Measurements from ENCODE around the gene PCYT2.
"Not testable (repeated sequence)": the region's sequence is repeated elsewhere in the genome, so short reads cannot be mapped to it uniquely, and the experiment has no call there.

The PCYT2 gene

DNA sequence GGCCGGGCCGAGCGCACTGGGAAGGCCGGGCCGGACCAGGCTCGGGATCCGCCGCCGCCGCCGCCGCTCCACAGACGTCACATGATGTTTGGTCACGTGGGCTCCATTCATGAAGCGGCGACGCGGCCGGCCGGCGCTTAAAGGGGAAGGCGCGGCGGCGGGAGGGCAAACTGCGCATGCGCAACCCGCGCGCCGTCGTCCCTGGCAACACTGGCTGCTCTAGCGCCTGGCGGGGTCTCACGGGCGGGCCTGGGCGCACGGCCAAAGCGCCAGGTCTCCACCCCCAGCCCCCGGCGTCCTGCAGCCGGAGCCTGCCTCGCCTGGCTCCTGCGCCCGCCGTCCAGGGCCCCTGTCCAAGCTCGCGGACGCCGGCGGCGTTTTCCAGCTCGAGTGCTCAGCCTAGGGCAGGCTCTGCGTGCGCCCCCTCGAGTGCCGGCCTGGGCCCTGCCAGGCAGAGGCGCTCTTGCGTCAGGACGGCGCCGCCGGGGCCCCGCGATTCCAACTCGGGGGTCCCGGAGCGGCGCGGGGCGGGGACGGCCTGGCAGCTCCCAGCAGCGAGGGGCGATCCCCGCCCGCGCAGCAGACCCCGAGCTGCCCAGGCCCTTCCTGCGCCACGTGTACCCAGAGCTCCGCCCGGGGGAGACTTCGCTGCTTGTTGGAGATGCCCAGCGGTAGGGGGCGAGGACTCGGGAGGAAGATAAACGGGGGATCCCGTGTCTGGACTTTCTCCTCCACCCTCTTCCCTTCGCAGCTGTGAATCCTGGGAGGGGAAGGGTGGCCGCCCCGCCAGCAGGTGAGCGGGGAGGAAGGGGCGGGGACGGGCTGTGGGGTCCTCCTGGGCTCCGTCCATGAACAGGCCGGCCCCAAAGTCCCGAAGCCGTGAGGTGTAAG, 16.7 kb upstream of the PCYT2 start, which contains the start of gene MAFG:
TSS of gene MAFG (minus strand) at position 83 of the 891 bp plus-strand sequence. CDS start 4,550 bp downstream, outside the sequence.
- in situ Hi-C loops (cut with MboI; ENCODE audit: low sequenced_read_pairs): no loop called here

DNA sequence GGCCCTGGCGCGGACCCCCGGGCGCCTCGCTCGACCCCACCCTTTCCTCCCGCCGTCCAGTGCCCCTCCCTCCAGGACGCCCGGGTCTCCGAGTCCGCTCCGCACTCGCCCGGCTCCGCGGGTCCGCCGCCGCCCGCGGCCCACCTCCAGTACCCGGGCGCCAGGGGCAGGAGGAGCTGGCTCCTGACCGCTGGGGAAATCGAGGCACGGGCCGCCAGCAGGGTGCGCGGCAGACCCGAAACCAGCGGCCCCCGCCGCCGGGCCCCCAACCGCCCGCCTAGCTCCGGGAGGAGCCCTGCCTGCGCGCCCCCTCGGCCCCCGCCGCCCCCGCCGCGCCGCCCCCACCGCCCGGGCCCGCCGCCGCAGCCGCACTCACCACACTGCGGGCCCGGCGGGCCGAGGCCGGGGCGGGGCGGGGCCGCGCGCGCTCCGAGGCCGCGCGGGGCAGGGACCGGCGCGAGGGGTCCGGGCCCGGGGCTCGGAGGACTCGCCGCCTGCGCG, 16.0 kb upstream of the PCYT2 start:
- in situ Hi-C loops (cut with MboI; ENCODE audit: low sequenced_read_pairs): no loop called here

DNA sequence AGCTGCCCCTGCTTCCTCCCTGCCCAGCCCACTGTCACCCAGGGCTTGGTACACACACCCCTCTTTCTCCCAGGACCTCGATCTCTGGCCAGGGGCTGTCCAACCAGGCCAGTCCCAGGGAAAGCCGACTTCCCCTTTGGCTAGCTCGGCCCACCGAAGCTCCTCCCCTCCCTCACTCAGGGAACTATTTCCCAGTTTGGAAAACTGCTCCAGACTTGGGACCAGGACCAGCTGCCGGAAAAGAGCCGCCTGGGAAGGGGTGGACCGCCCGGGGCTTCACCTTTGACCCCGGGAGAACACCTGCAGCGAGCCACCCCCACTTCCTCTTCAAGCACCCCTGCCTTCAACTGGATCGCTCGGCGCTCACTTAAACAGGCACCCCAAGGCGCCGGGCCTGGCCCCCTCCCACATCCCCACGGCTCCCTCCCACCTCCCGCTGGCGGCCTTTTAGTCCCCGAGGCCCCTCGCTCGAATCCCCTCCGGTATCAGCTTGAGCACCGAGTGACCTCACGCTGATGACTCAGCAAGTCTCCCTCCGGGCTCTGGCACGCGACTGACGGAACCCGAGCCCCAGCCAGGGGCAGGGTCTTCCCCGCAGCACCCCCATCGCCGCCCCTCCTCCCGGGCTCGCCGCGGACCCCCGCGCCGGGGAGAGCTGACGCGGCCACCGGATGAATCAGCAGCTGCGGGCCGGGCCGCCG, 15.4 kb upstream of the PCYT2 start:
- in situ Hi-C loops (cut with MboI; ENCODE audit: low sequenced_read_pairs): no loop called here

DNA sequence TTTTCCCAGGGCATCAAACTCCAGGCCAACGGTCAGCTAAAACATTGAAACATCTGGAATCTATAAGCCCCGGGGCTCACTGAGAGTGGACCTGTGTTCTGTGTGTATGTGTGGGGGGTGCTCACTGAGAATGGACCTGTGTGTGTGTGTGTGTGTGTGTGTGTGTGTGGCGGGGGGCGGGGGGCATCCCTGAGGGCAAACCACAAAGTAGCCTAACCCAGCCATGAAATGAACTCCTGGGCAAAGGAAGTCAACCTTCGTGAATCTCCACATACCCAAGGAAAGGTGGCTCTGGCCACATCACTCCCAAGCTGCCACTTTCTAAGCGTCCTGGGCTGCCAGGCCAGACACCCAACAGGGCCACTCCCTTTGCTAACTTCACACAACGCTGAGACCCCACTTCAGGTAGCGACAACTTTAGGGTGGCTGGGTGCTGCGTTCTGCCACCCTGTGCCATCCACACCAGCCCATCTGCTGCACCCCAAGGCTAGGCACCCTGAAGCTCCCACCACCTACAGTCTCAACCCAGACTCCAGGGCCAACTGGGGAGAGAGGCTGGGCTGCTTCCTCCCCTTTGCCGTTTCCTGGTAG, 14.8 kb upstream of the PCYT2 start:
- in situ Hi-C loops (cut with MboI; ENCODE audit: low sequenced_read_pairs): no loop called here

DNA sequence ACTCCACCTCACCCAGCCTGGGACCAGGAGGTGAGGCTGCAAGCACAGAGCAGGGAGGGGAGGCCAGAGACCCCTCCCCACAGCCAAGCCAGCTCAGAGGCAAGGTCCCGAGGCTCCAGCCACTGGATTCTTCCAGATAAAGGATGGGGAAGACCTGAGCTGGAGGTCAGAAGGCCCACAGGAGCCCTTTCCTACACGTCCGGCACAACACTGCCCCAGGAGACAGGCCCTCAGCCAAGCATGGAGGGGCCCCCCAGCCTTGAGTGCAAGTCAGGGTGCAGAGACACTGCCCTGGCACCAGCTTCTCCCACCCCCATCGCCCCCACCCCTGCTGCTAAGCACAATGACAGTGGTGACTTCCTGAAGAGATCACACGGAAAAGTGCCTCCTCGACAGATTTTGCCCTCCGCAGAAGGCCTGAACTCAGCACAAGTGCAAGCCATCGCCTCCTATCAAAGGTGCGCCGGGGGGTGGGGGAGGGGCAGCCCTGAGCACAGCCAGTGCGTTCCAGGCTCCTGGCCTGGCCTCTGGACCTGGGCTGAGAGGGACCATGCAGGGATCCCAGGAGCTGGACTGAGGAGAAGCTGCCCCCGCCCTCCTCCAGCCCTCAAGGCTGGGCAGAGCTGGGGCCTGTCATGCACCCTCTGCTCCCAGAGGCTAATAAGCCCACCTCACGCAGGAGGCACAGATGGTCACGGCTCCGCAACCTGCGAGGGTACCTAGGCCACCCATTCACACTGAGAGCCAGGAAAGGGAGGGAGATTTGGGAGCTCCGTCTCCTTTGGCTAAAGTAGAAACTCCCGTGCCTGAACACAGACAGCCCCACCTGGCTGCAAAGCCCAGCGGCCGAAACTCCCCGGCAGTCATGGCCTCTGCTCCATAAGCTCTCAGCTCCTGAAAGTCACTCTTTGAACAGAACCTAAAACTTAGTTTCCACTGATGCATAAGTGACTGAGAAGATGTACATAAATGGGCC, 13.6 kb upstream of the PCYT2 start:
- in situ Hi-C loops (cut with MboI; ENCODE audit: low sequenced_read_pairs): no loop called here

DNA sequence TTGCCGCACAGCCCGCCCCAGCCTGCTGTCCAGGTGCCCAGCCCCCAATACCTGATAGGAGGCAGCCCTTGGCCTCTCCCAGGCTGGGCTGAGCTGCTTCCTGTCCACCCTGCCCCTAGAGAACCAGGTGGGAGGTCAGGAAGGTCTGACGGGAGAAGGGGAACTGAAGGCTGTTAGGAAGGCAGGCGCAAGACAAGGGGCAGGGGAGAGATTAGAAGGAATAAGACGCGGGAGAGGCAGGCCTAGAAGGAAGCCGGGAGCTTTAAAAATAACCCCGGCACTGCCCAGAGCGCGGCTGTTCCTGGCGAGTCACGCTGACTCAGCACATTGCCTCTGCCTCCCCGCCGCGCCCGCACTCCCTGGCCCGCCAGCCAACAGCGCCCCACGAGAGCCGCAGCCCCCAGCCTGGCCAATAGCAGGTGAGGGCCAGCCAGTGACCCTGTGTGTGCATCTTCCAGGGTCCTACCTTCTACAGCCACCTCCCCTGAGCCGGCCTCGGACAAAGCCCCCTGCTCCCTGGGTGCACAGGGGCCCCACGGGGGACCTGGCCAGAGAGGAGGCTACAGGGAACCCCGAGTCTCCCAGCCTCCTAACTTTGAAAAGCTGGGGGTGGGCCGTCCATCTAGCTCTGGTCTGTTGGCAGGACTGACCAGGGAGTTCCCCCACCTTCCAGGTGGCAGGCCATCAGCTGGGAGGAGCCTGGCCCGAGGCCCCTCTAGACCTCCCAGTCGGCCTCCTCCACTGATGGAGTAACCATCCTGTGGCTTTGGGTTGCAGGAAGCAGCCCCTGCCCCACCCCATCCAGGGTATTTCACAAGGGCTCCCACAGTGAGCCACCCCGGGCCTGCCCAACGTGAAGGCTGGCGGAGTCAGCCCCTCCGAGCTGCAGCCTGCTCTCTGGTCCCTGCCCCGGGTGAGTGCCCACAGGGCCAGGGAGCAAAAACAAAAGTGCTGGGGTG, 12.4 kb upstream of the PCYT2 start:
- in situ Hi-C loops (cut with MboI; ENCODE audit: low sequenced_read_pairs): no loop called here

DNA sequence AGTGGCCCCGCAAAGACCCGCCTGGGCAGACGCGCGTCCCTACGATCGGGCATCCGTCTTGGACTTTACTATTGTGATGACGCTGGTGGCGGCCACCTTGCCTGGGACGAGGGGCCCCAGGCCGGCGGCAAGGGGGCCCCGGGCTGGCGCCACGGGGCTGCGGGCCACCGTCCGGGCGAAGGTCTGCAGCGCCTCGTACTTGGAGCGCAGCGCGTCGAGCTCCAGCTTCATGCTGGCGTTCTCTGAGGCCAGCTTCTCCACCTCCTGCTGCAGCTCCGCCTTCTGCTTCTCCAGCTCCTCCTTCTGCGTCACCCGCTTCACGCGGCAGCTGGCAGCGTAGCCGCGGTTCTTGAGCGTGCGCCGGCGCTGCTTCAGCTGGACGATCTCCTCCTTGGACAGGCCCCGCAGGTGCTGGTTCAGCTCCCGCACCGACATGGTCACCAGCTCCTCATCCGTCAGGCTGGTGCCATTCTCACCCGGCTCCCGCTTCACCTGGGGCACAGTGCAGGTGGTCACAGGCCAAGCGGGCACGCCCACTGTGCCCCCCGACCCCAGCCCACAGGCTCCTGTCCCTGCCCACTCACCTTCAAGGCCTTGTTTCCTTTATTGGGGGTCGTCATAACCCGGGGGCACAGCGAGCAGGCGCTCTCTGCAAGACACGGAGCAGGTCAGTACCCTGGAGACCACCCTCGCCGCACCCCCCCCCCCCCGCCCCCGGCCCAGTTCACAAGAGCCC, 11.5 kb upstream of the PCYT2 start:
- in situ Hi-C loops (cut with MboI; ENCODE audit: low sequenced_read_pairs): no loop called here

DNA sequence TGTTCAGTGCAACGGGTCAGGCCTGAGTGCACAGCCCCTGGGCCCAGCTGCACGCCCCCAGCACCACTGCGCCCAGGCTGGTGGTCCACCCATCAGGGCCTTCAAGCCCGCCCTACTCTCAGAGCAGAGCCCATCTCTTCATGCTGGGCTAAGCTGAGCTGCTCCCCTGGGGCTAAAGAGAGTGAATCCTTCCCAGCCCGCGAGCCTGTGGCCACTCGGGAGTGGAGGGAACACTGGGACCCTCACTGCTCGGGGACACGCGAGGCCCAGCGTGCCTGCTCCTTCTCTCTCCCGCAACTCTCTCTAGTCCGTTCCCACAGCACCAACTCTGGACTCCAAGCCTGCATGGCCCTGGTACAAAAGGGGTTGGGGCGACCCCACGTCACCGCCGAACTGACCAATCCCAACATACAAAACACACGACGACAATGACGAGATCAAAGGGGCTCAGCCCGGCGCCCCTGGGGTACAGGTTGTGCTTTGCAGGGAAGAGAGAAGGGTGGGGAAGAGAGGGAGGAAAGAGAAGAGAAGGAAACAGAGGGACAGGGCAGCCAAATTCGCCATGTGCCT, 10.9 kb upstream of the PCYT2 start:
- in situ Hi-C loops (cut with MboI; ENCODE audit: low sequenced_read_pairs): no loop called here

DNA sequence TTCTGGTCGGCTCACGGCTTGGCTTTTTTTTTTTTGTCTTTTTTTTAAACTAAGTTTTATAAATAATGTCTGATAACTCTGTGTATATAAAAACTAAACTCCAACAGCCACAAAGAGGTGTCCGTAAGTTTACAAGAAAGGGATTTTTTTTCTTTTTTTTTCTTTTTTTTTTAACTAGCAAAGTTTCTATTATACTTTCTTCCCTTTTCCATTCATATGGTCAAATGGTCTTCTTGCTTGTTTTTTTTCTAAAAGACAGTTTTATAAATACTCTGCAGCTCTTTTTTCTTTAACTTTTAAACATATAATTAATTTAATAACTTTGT, 10.3 kb upstream of the PCYT2 start:
- in situ Hi-C loops (cut with MboI; ENCODE audit: low sequenced_read_pairs): no loop called here

DNA sequence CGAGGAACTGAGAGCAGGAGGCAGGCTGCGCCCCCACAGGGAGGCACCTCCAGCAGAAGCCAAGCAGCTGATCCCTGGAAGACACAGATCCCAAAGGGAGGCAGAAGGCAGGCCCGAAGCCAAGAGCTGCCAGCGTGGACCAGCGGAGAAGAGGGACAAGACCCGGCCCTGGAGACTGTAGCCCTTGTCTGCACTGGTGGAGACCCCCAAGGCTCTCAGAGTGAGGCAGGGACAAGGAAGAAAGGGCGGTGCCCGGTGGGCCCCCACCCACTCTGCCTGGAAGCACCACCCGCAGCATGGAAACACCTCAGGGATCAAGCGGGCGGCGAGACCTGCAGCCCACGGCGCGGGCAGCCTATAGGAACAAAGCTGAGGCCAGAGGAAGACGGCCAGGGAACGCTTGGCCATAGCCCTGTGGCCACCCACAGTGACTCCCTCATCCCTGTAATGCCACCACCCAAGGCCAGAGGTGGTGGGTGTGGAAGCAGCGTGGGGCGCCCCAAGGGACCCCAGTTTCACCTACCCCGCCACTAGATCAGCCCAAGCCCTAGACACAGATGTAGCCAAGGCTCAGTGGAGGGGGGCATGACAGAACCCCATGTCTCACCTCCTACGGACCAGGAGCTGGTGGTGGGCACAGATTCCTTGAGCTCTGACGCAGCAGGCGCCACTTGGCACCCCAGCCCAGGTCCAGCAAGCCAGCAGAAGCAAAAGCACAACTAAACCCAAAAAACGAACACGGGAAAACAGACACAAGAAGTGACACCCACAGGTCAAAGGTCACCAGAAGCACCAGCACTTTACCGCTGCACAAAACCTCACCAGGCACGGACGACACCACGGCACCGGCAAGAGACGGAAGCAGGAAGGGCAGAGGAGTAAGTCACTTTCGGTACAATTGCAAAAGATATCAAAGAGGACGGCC, 9.7 kb upstream of the PCYT2 start:
- in situ Hi-C loops (cut with MboI; ENCODE audit: low sequenced_read_pairs): no loop called here

DNA sequence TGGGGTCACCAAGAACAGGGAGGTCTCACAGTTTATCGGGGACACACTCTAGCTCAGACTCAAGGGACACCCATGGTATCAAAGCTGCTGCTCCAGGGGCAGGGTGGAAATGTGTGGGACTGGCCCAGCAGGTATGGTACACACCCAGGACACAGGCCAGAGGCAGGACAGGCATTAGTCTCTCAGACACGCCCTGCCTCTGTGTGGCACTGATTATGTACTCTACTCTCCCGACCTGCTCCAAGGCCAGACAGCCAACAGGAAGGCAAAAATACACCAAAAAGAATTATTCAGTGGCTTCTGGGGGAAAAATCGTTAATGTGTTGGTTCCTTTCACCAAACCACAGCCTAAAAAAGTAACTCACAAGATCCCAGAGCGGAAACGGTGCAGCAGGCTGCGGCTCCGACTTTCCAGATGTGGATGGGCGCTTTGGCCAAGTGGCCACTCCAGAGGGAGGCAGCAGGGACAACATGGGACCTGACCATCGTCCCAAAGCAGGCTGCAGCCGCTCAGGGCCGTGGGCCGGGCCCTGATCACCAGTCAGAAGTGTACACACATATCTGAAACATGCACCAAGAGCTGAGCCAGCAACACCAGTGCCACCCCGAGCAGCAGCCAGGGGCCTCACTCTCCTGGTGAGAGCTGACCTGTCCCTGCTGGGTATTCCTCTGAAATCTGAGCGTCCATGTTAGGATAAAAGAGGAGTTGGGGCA, 7.8 kb upstream of the PCYT2 start:
- in situ Hi-C loops (cut with MboI; ENCODE audit: low sequenced_read_pairs): no loop called here

DNA sequence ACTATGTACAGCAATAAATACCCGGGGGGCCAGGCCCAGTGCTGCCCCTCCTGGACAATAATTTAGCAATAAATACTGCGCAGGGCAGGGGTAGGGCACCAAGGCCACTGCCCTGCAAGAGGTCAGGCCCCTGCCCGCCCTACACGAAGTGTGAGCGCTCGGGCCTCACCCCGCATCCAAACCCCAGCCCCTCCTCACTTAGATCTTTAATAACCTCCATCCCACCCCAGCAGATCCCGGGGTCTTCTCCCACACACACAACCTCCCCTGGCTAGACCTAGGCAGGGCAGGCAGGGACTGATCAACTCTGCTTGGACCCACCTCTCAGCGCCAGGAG, 7.1 kb upstream of the PCYT2 start:
- in situ Hi-C loops (cut with MboI; ENCODE audit: low sequenced_read_pairs): not testable (repeated sequence)

DNA sequence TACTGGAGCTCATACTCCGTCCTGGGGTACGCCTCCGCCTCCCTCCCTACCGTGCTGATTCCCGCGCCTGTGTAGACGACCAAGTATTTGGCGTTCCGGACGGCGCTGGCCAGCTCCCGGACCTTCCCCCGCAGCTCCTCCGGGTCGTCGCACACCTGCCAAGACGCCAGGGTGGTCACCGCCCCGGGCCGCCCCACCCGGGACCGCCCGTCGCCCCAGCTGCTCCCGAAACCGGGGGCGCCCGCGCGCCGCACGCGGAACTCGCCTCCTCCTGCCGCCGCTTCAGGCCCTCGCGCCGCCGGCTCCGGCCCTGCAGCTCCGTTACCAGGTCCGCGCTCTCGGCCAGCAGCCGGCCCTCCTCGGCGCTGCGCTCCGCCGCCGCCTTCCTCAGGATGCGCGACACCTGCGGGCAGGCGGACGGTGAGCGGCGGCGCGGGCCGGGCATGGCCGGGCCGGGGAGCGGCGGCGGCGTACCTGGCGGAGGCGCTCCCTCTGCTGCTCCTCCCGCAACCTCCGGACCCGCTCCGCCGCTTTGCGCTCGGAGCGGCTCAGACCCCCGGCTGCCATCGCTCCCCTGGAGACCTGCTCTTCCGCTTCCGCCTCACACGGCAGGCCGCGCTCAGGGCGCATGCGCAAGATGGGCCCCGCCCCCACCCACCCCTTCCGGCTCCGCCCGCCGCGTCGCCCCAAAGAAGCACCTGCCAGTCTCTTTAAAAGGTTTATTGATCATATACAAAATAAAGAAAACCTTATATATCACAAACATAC, 6.5 kb upstream of the PCYT2 start, which contains the start of gene SIRT7:
TSS of gene SIRT7 (minus strand) at position 612 of the 768 bp plus-strand sequence. CDS start at position 567, 45 bp downstream.
- in situ Hi-C loops (cut with MboI; ENCODE audit: low sequenced_read_pairs): no loop called here

DNA sequence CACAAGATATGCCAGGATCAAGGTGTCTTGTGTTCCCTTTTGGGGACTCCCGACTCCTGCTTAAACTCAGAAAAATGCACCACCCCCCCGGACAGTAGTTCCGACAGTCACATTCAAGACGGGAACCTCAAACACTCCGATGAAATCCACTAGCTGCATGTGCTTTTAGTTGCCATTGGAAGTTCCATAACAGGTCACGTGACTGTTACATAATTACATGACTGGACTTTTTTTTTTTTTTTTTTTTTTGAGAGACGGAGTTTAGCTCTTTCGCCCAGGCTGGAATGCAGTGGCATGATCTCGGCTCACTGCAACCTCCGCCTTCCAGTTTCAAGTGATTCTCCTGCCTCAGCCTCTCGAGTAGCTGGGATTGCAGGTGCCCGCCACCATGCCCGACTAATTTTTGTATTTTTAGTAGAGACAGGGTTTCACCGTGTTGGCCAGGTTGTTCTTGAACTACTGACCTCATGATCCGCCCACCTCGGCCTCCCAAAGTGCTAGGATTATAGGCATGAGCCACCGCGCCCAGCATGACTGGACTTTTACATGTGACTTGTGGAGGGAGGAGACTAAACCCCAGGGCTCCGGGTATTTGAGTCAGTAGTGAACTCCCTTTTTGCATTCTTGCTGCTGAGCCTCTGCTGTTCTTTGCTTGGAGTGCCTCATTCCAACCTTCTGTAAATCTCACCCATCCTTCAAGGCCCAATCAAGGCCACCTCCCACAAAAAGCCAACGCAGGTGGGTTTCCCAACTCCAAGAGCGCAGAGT, 5.2 kb upstream of the PCYT2 start:
- in situ Hi-C loops (cut with MboI; ENCODE audit: low sequenced_read_pairs): no loop called here

DNA sequence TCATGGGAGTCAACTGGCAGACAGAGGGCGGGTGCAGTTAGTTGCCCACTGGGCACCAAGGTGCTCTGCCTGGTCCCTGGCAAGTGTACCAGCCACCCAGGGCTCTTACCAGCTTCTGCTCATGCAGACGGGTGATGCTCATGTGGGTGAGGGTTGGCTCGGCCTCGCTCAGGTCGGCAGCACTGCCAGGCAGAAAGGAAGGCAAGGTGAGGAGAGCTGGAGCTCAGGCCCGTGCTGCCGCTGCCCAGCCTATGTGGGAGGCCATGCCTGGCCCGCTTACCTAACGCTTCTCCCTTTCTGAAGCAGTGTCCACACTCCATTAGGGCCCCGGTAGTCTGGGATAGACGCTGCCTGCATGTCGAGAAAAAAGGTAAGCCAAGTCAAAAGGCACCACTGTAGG, 4.1 kb upstream of the PCYT2 start:
- in situ Hi-C loops (cut with MboI; ENCODE audit: low sequenced_read_pairs): no loop called here

Data from hTERT RPE-1 (cell line).